IMR-90 (cell line): ENCODE measurements around the gene HTR3E. TPM values are rescaled to one million over a fixed set of nuclear protein-coding genes. Genes with fewer than 3 reads are reported as not detected.

Experiments used
- ATAC-seq: fragments of 200-7000 bp; cut with Tn5 transposase; 2 replicates; pipeline ENCODE4 v1.9.1; 2020; ENCODE audit warnings: low read depth, mild to moderate bottlenecking, moderate library complexity
- BruUV-seq: library from RNA; stranded (reverse); fragments of 400-500 nt; replicated peaks from 2 replicates; lab custom pipeline; 2021; lab: Mats Ljungman, UMichigan
- CTCF ChIA-PET: fragments of 300-600 bp; formaldehyde crosslinking; extraction: SDS; loops from one replicate; lab custom pipeline; 2021; ENCODE audit warnings: antibody characterized with exemption; lab: Yijun Ruan, JAX
- POLR2A ChIA-PET: fragments of 300-600 bp; sonication (Branson Sonifier 250); formaldehyde crosslinking; loops from one replicate; lab custom pipeline; 2022; ENCODE audit warnings: antibody characterized with exemption; ENCODE audit not compliant: unreplicated experiment; lab: Charles Lee
- DNase-seq: peaks from one replicate; pipeline ENCODE4 v3.0.0; 2013
- H2AFZ ChIP-seq: replicated peaks from 2 replicates; pipeline ENCODE3; 2013; ENCODE audit warnings: low read length, mild to moderate bottlenecking; ENCODE audit not compliant: poor library complexity
- H2AK5ac ChIP-seq: 2 replicates; pipeline ENCODE4 v1.6.1; 2013; ENCODE audit warnings: low read depth, low read length, inconsistent platforms
- H2AK9ac ChIP-seq: replicated peaks from 2 replicates; pipeline ENCODE3; 2013; ENCODE audit warnings: mild to moderate bottlenecking, low read depth, low read length, moderate library complexity; ENCODE audit not compliant: poor library complexity
- H2BK120ac ChIP-seq: 2 replicates; pipeline ENCODE4 v1.6.1; 2013; ENCODE audit warnings: low read depth, low read length, inconsistent platforms
- H2BK15ac ChIP-seq: 3 replicates; pipeline ENCODE4 v1.6.1; 2013; ENCODE audit warnings: low read depth, low read length, inconsistent platforms
- H2BK20ac ChIP-seq: 2 replicates; pipeline ENCODE4 v1.6.1; 2013; ENCODE audit warnings: low read depth, mild to moderate bottlenecking, inconsistent platforms, low read length, moderate library complexity
- H2BK5ac ChIP-seq: 2 replicates; pipeline ENCODE4 v1.6.1; 2013; ENCODE audit warnings: mild to moderate bottlenecking, low read depth, low read length, inconsistent platforms; ENCODE audit not compliant: poor library complexity, severe bottlenecking
- H3K14ac ChIP-seq: replicated peaks from 2 replicates; pipeline ENCODE4 v1.6.1; 2013; ENCODE audit warnings: low read depth, low read length, inconsistent platforms
- H3K18ac ChIP-seq: 2 replicates; pipeline ENCODE4 v1.6.1; 2013; ENCODE audit warnings: low read depth, low read length, control low read depth
- H3K23ac ChIP-seq: 2 replicates; pipeline ENCODE4 v1.6.1; 2013; ENCODE audit warnings: low read depth, low read length, inconsistent platforms
- H3K27ac ChIP-seq: 2 replicates; pipeline ENCODE4 v1.5.1; 2013; ENCODE audit warnings: mild to moderate bottlenecking, control low read depth, low read length; ENCODE audit not compliant: insufficient read depth
- H3K27me3 ChIP-seq: 2 replicates; pipeline ENCODE4 v1.6.1; 2013; ENCODE audit warnings: low read length; ENCODE audit not compliant: control insufficient read depth, insufficient read depth
- H3K36me3 ChIP-seq: 2 replicates; pipeline ENCODE4 v1.6.1; 2013; ENCODE audit warnings: low read length, mixed read lengths; ENCODE audit not compliant: control insufficient read depth, insufficient read depth
- H3K4ac ChIP-seq: 2 replicates; pipeline ENCODE4 v1.6.1; 2013; ENCODE audit warnings: low read depth, low read length, inconsistent platforms
- H3K4me1 ChIP-seq: 2 replicates; pipeline ENCODE4 v1.6.1; 2013; ENCODE audit warnings: low read length, mixed read lengths; ENCODE audit not compliant: control insufficient read depth, insufficient read depth
- H3K4me2 ChIP-seq: 2 replicates; pipeline ENCODE4 v1.6.1; 2013; ENCODE audit warnings: low read depth, mild to moderate bottlenecking, control low read depth, low read length, moderate library complexity
- H3K4me3 ChIP-seq: 2 replicates; pipeline ENCODE4 v1.5.1; 2013; ENCODE audit warnings: low read depth, mild to moderate bottlenecking, control low read depth, low read length, moderate library complexity; ENCODE audit not compliant: insufficient read depth
- H3K56ac ChIP-seq: 2 replicates; pipeline ENCODE4 v1.6.1; 2013; ENCODE audit warnings: low read length, inconsistent platforms; ENCODE audit not compliant: insufficient read depth; ENCODE audit errors: extremely low read depth
- H3K79me1 ChIP-seq, 2 experiments: 2 replicates each; pipeline ENCODE4 v1.6.1; 2013; ENCODE audit warnings: low read length in 2 of 2, inconsistent platforms in 1 of 2, low read depth in 1 of 2
- H3K9ac ChIP-seq: 2 replicates; pipeline ENCODE4 v1.6.1; 2013; ENCODE audit warnings: low read depth, low read length, control low read depth
- H3K9me1 ChIP-seq: 2 replicates; pipeline ENCODE4 v1.6.1; 2013; ENCODE audit warnings: low read length, inconsistent platforms; ENCODE audit not compliant: insufficient read depth
- H3K9me3 ChIP-seq: 2 replicates; pipeline ENCODE4 v1.6.1; 2013; ENCODE audit warnings: low read length; ENCODE audit not compliant: control insufficient read depth, insufficient read depth
- H4K20me1 ChIP-seq: 2 replicates; pipeline ENCODE4 v1.6.1; 2013; ENCODE audit warnings: low read length, inconsistent platforms; ENCODE audit not compliant: insufficient read depth
- H4K5ac ChIP-seq: 2 replicates; pipeline ENCODE4 v1.6.1; 2013; ENCODE audit warnings: mild to moderate bottlenecking, low read depth, low read length, control low read depth
- H4K8ac ChIP-seq, 2 experiments: 2 replicates each; pipeline ENCODE4 v1.6.1; 2013; ENCODE audit warnings: low read depth in 2 of 2, low read length in 2 of 2, control low read depth in 1 of 2, inconsistent platforms in 1 of 2
- H4K91ac ChIP-seq: 2 replicates; pipeline ENCODE4 v1.6.1; 2013; ENCODE audit warnings: low read depth, low read length, inconsistent platforms; ENCODE audit not compliant: insufficient read depth
- BHLHE40 ChIP-seq: fragments of 150-350 bp; IDR thresholded peaks from 2 replicates; pipeline ENCODE4 v1.6.1; 2016; ENCODE audit warnings: mild to moderate bottlenecking, low read depth, low read length
- CHD1 ChIP-seq: IDR thresholded peaks from 2 replicates; pipeline ENCODE4 v1.6.1; 2012; ENCODE audit warnings: low read depth, low read length, improper control_type of control experiment
- MAZ ChIP-seq: IDR thresholded peaks from 2 replicates; pipeline ENCODE4 v1.6.1; 2012; ENCODE audit warnings: low read depth, mild to moderate bottlenecking, low read length, improper control_type of control experiment, moderate library complexity, borderline replicate concordance
- MXI1 ChIP-seq: IDR thresholded peaks from 2 replicates; pipeline ENCODE4 v1.6.1; 2012; ENCODE audit warnings: low read depth, mild to moderate bottlenecking, low read length, moderate library complexity, borderline replicate concordance
- NFE2L2 ChIP-seq: fragments of 150-350 bp; IDR thresholded peaks from 2 replicates; pipeline ENCODE4 v1.6.1; 2016; ENCODE audit warnings: low read depth, mild to moderate bottlenecking, low read length
- RAD21 ChIP-seq: IDR thresholded peaks from 2 replicates; pipeline ENCODE4 v1.6.1; 2012; ENCODE audit warnings: low read length, improper control_type of control experiment
- RCOR1 ChIP-seq: IDR thresholded peaks from 2 replicates; pipeline ENCODE4 v1.6.1; 2012; ENCODE audit warnings: mild to moderate bottlenecking, low read length, improper control_type of control experiment; ENCODE audit not compliant: insufficient replicate concordance
- RFX5 ChIP-seq: IDR thresholded peaks from 2 replicates; pipeline ENCODE4 v1.8.0; 2012; ENCODE audit warnings: low read depth, mild to moderate bottlenecking, low read length, moderate library complexity
- WGBS, 2 experiments: methylation state at CpG; one replicate each; pipeline versions ENCODE4 v1.1.5 to v1.1.7; 2013; ENCODE audit warnings: missing lambda C conversion rate in 2 of 2; ENCODE audit not compliant: insufficient read length in 1 of 2; ENCODE audit errors: extremely low coverage in 2 of 2; 5-methylcytosine and 5-hydroxymethylcytosine counted together
- dilution Hi-C: fragments of 300-500 bp; cut with HindIII; formaldehyde crosslinking; loops from one replicate; pipeline ENCODE4 v1.14.3; 2018; ENCODE audit warnings: low sequenced_read_pairs; ENCODE audit not compliant: unreplicated experiment
- in situ Hi-C: fragments of 300-500 bp; cut with MboI; formaldehyde crosslinking; loops from 3 replicates; pipeline ENCODE4 v1.14.3; 2019; ENCODE audit warnings: low sequenced_read_pairs, inconsistent platforms, mixed read lengths
- intact Hi-C: fragments of 100-400 bp; cut with micrococcal nuclease; formaldehyde crosslinking; loops from 2 replicates; pipeline ENCODE4 v1.10.0; 2022
- polyA plus RNA-seq, 3 experiments: library from polyadenylated mRNA; depleted of rRNA; stranded (reverse); fragments of >200 nt; gene quantifications; 2 replicates each; pipeline ENCODE4 v1.2.3, GENCODE V29; 2012; ENCODE audit warnings: low replicate concordance in 1 of 3
- total RNA-seq: library from RNA; depleted of rRNA; stranded (reverse); fragments of >200 nt; gene quantifications from 2 replicates; pipeline ENCODE4 v1.2.3, GENCODE V29; 2012
- TF ChIP-seq, protein P1 (sequence below): fragments of 150-350 bp; IDR thresholded peaks from 2 replicates; pipeline ENCODE4 v1.6.1; 2016; ENCODE audit warnings: low read depth, mild to moderate bottlenecking, low read length, moderate library complexity, borderline replicate concordance
- TF ChIP-seq, protein P2 (sequence below): conservative IDR thresholded peaks from 2 replicates; pipeline ENCODE4 v1.5.1; 2012; ENCODE audit warnings: mild to moderate bottlenecking, low read depth, low read length, improper control_type of control experiment

HTR3E gene
- total and polyA plus RNA-seq, 2 of the 4 experiments (the other 2 are of a cell fraction): not detected

DNA sequence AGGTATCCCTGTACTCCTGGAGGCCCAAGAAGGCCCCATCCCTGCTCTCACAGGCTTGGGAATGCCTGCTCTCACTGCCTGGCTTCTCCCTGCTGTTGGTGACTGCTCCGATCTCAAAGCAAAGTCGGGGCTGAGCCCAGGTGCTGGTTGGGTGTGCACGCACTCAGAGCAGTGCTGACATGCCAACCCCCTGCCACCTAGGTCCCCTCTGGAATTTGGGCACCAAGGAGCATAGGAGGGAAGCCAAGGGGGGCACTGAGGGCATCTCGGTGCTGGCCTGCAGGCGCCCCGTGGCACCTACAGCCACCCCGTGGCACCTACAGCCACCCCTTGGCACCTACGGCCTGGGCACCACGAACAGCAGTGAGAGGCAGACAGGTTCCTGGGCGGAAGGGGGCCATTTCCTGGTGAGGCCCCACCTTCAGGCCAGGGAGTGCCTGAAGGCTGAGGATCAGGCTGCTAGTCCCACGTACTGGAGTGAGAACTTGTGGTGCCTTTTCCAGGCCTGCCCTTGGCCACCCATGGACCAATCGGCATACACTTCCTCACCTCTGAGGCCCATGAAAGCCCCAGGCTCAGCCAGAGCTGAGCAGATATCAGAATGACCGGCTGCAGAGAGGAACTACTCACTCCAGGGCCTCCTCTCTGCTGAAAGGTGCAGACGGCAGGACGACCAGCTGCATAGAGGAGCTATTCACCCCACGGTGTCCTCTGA, 15.6 kb upstream of the HTR3E start:
- no peak for DNase-seq
- Histone ChIP-seq H3K27ac (no peak overlapping the region), H3K4me2 (no peak overlapping the region), H3K9me3 (peaks cover 6% of the 10 kb centered on the region), H4K8ac (no peak overlapping the region), H3K9ac (no peak overlapping the region), H3K14ac (no peak overlapping the region), H4K91ac (no peak overlapping the region), H2AK9ac (no peak overlapping the region), H3K9me1 (no peaks in the 10 kb centered on the region), H3K79me1 (no peaks in the 10 kb centered on the region), H3K4ac (no peak overlapping the region), H3K36me3 (no peaks in the 10 kb centered on the region), H2AK5ac (no peak overlapping the region), H3K4me3 (no peak overlapping the region), H3K56ac (no peak overlapping the region), H4K5ac (no peak overlapping the region), H3K23ac (no peak overlapping the region), H2BK120ac (no peak overlapping the region), H3K18ac (no peak overlapping the region), H2BK15ac (no peak overlapping the region), H3K27me3 (peaks cover 19% of the 10 kb centered on the region), H2BK20ac (no peak overlapping the region), H2BK5ac (no peak overlapping the region), H3K4me1 (no peaks in the 10 kb centered on the region), H4K20me1 (no peaks in the 10 kb centered on the region), H2AFZ (peak overlapping the region; percentile 32)
- POLR2A ChIA-PET: no interaction called here
- no TSS peak for BruUV-seq
- dilution Hi-C loops (no loop called here), intact Hi-C loops (no loop called here), in situ Hi-C loops (no loop called here)
- TF ChIP-seq, protein P1, sequence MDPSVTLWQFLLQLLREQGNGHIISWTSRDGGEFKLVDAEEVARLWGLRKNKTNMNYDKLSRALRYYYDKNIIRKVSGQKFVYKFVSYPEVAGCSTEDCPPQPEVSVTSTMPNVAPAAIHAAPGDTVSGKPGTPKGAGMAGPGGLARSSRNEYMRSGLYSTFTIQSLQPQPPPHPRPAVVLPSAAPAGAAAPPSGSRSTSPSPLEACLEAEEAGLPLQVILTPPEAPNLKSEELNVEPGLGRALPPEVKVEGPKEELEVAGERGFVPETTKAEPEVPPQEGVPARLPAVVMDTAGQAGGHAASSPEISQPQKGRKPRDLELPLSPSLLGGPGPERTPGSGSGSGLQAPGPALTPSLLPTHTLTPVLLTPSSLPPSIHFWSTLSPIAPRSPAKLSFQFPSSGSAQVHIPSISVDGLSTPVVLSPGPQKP: no peak
- TF ChIP-seq NFE2L2 (no peak), MXI1 (no peak), RFX5 (no peak), RAD21 (no peak), CHD1 (no peak), MAZ (no peak), BHLHE40 (no peak), RCOR1 (no peak)
- TF ChIP-seq, protein P2, sequence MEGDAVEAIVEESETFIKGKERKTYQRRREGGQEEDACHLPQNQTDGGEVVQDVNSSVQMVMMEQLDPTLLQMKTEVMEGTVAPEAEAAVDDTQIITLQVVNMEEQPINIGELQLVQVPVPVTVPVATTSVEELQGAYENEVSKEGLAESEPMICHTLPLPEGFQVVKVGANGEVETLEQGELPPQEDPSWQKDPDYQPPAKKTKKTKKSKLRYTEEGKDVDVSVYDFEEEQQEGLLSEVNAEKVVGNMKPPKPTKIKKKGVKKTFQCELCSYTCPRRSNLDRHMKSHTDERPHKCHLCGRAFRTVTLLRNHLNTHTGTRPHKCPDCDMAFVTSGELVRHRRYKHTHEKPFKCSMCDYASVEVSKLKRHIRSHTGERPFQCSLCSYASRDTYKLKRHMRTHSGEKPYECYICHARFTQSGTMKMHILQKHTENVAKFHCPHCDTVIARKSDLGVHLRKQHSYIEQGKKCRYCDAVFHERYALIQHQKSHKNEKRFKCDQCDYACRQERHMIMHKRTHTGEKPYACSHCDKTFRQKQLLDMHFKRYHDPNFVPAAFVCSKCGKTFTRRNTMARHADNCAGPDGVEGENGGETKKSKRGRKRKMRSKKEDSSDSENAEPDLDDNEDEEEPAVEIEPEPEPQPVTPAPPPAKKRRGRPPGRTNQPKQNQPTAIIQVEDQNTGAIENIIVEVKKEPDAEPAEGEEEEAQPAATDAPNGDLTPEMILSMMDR: no peak
- CTCF ChIA-PET: no interaction called here
- WGBS, 2 experiments: 73% methylated on average over 8 of the region's 16 CpGs; no CpG with 5 or more reads in 1 of the 2 experiments
- no peak for ATAC-seq
